ENCODE measurements around the gene NECTIN2.

GRCh38 chr19:44847144-44848035, 1.3 kb downstream of the NECTIN2 start:
- TF ChIP-seq CTCF (IDR thresholded peaks at IDR 0.05; ENCODE audit: low read length) (no peak), EZH2 (IDR thresholded peaks at IDR 0.05; ENCODE audit: borderline replicate concordance, low read length) (no peak)
